Karpas-422 (cell line): ENCODE measurements around the gene HAPLN2. TPM values are rescaled to one million over a fixed set of nuclear protein-coding genes. Genes with fewer than 3 reads are reported as not detected.

Source experiments
- DNase-seq: peaks from one replicate; pipeline ENCODE4 v3.0.0-alpha.2; 2015
- H2AFZ ChIP-seq: fragments of 200-600 bp; sonication (generic); 2 replicates; pipeline ENCODE4 v1.6.1; 2014; ENCODE audit warnings: antibody characterized with exemption, low read length, mixed read lengths
- H3K27ac ChIP-seq: fragments of 200-600 bp; sonication (generic); 2 replicates; pipeline ENCODE4 v1.5.1; 2014; ENCODE audit warnings: mild to moderate bottlenecking, low read length, moderate library complexity
- H3K27me3 ChIP-seq: fragments of 200-600 bp; sonication (generic); 2 replicates; pipeline ENCODE4 v1.6.1; 2014; ENCODE audit warnings: low read length, mixed read lengths
- H3K36me3 ChIP-seq: fragments of 200-600 bp; sonication (generic); 2 replicates; pipeline ENCODE4 v1.6.1; 2014; ENCODE audit warnings: low read length, mixed read lengths; ENCODE audit not compliant: insufficient read depth
- H3K4me1 ChIP-seq: fragments of 200-600 bp; sonication (generic); 2 replicates; pipeline ENCODE4 v1.6.1; 2014; ENCODE audit warnings: mild to moderate bottlenecking, low read length, mixed read lengths
- H3K4me2 ChIP-seq: fragments of 200-600 bp; sonication (generic); 2 replicates; pipeline ENCODE4 v1.6.1; 2014; ENCODE audit warnings: low read length, low read depth, mild to moderate bottlenecking; ENCODE audit not compliant: poor library complexity, severe bottlenecking
- H3K4me3 ChIP-seq: fragments of 200-600 bp; sonication (generic); 2 replicates; pipeline ENCODE4 v1.5.1; 2014; ENCODE audit warnings: mild to moderate bottlenecking, antibody characterized with exemption, low read length, mixed read lengths
- H3K79me2 ChIP-seq: fragments of 200-600 bp; sonication (generic); 2 replicates; pipeline ENCODE4 v1.6.1; 2014; ENCODE audit warnings: mild to moderate bottlenecking, low read length, mixed read lengths
- H3K9ac ChIP-seq: fragments of 200-600 bp; sonication (generic); 2 replicates; pipeline ENCODE4 v1.6.0; 2014; ENCODE audit warnings: low read length
- H3K9me2 ChIP-seq: fragments of 200-600 bp; sonication (generic), shearing (Covaris generic); replicated peaks from 2 replicates; pipeline ENCODE4 v1.6.0; 2014; ENCODE audit warnings: mild to moderate bottlenecking, low read length, moderate library complexity; ENCODE audit not compliant: insufficient read depth
- H3K9me3 ChIP-seq: fragments of 300-700, 200-600 bp; sonication (generic); 2 replicates; pipeline ENCODE4 v1.6.1; 2014; ENCODE audit warnings: low read length, mixed read lengths
- H4K20me1 ChIP-seq: fragments of 200-600 bp; sonication (generic); 2 replicates; pipeline ENCODE4 v1.6.1; 2014; ENCODE audit warnings: mild to moderate bottlenecking, antibody characterized with exemption, low read length, low read depth; ENCODE audit not compliant: insufficient read depth
- total RNA-seq: library from RNA; depleted of rRNA; stranded (reverse); fragments of >200 nt; shearing (Covaris generic); gene quantifications from 2 replicates; pipeline ENCODE4 v1.2.3, GENCODE V29; 2014; ENCODE audit warnings: low replicate concordance

Gene HAPLN2
- total RNA-seq, 1 experiment from 2014 or later: not detected

GRCh38 chr1:156667968-156668709, 48.9 kb downstream of the HAPLN2 start:
- no peak overlapping the region for H3K4me3 ChIP-seq
- no peaks in the 10 kb centered on the region for H3K79me2 ChIP-seq
- no peak overlapping the region for H3K27ac ChIP-seq
- no peak overlapping the region for H3K9ac ChIP-seq
- H3K36me3 ChIP-seq: no peaks in the 10 kb centered on the region
- no peak for DNase-seq
- H3K9me2 ChIP-seq: no peaks in the 10 kb centered on the region
- H4K20me1 ChIP-seq: no peaks in the 10 kb centered on the region; the same call in 1 of the 2 replicates
- H2AFZ ChIP-seq: no peak overlapping the region
- H3K4me2 ChIP-seq: no peak overlapping the region
- H3K27me3 ChIP-seq: no peaks in the 10 kb centered on the region
- peaks cover 3% of the 10 kb centered on the region; the same call in 1 of the 2 replicates for H3K4me1 ChIP-seq
- no peaks in the 10 kb centered on the region for H3K9me3 ChIP-seq

- Histone ChIP-seq H3K36me3 (no peaks in the 10 kb centered on the region), H3K4me3 (no peak overlapping the region), H3K27ac (no peak overlapping the region), H3K4me1 (peaks cover 3% of the 10 kb centered on the region; the same call in 1 of the 2 replicates), H3K9me3 (no peaks in the 10 kb centered on the region), H3K9me2 (no peaks in the 10 kb centered on the region), H3K27me3 (no peaks in the 10 kb centered on the region), H2AFZ (no peak overlapping the region), H3K4me2 (no peak overlapping the region), H3K9ac (no peak overlapping the region), H3K79me2 (no peaks in the 10 kb centered on the region), H4K20me1 (peaks cover 3% of the 10 kb centered on the region; the same call in 1 of the 2 replicates)
- no peak for DNase-seq
Measured at GRCh38 chr1:156668801-156669637, 49.8 kb downstream of the HAPLN2 start.

- Histone ChIP-seq H3K4me2 (no peak overlapping the region), H4K20me1 (peaks cover 3% of the 10 kb centered on the region; the same call in 1 of the 2 replicates), H3K9me2 (no peaks in the 10 kb centered on the region), H3K27me3 (no peaks in the 10 kb centered on the region), H3K4me1 (peaks cover under 1% of the 10 kb centered on the region; the same call in 1 of the 2 replicates), H3K4me3 (no peak overlapping the region), H3K36me3 (no peaks in the 10 kb centered on the region), H2AFZ (no peak overlapping the region), H3K27ac (no peak overlapping the region), H3K9ac (no peak overlapping the region), H3K9me3 (no peaks in the 10 kb centered on the region), H3K79me2 (no peaks in the 10 kb centered on the region)
- no peak for DNase-seq
Measured at GRCh38 chr1:156669794-156670193, 50.6 kb downstream of the HAPLN2 start.

GRCh38 chr1:156670359-156670758, 51.1 kb downstream of the HAPLN2 start:
- no peaks in the 10 kb centered on the region for H3K27me3 ChIP-seq
- no peak overlapping the region for H2AFZ ChIP-seq
- no peaks in the 10 kb centered on the region for H3K36me3 ChIP-seq
- H3K4me2 ChIP-seq: no peak overlapping the region
- H3K4me1 ChIP-seq: no peaks in the 10 kb centered on the region
- no peaks in the 10 kb centered on the region for H3K9me2 ChIP-seq
- no peaks in the 10 kb centered on the region for H3K9me3 ChIP-seq
- no peak overlapping the region for H3K27ac ChIP-seq
- peaks cover 3% of the 10 kb centered on the region; the same call in 1 of the 2 replicates for H4K20me1 ChIP-seq
- no peak for DNase-seq
- H3K79me2 ChIP-seq: no peaks in the 10 kb centered on the region
- H3K9ac ChIP-seq: no peak overlapping the region
- H3K4me3 ChIP-seq: no peak overlapping the region

- no peak for DNase-seq
- H3K27ac ChIP-seq: no peak overlapping the region
- no peaks in the 10 kb centered on the region for H3K4me1 ChIP-seq
- H3K27me3 ChIP-seq: no peaks in the 10 kb centered on the region
- no peak overlapping the region for H2AFZ ChIP-seq
- H4K20me1 ChIP-seq: peaks cover 3% of the 10 kb centered on the region; the same call in 1 of the 2 replicates
- no peaks in the 10 kb centered on the region for H3K9me3 ChIP-seq
- H3K36me3 ChIP-seq: no peaks in the 10 kb centered on the region
- H3K4me3 ChIP-seq: no peak overlapping the region
- H3K9me2 ChIP-seq: no peaks in the 10 kb centered on the region
- H3K79me2 ChIP-seq: no peaks in the 10 kb centered on the region
- no peak overlapping the region for H3K9ac ChIP-seq
- H3K4me2 ChIP-seq: no peak overlapping the region
Measured at GRCh38 chr1:156670791-156671190, 51.6 kb downstream of the HAPLN2 start.

GRCh38 chr1:156671804-156672203, 52.6 kb downstream of the HAPLN2 start:
- Histone ChIP-seq H4K20me1 (peaks cover 3% of the 10 kb centered on the region; the same call in 1 of the 2 replicates), H3K27ac (no peak overlapping the region), H2AFZ (no peak overlapping the region), H3K9me2 (no peaks in the 10 kb centered on the region), H3K4me1 (no peaks in the 10 kb centered on the region), H3K79me2 (no peaks in the 10 kb centered on the region), H3K9me3 (no peaks in the 10 kb centered on the region), H3K27me3 (no peaks in the 10 kb centered on the region), H3K9ac (no peak overlapping the region), H3K4me2 (no peak overlapping the region), H3K36me3 (no peaks in the 10 kb centered on the region), H3K4me3 (no peak overlapping the region)
- DNase-seq: no peak

GRCh38 chr1:156673387-156674121, 54.3 kb downstream of the HAPLN2 start:
- Histone ChIP-seq H3K4me2 (no peak overlapping the region), H3K27ac (no peak overlapping the region), H3K4me1 (no peaks in the 10 kb centered on the region), H4K20me1 (peaks cover 3% of the 10 kb centered on the region; the same call in 1 of the 2 replicates), H3K4me3 (no peak overlapping the region), H3K9me2 (no peaks in the 10 kb centered on the region), H3K9me3 (no peaks in the 10 kb centered on the region), H3K9ac (no peak overlapping the region), H3K27me3 (no peaks in the 10 kb centered on the region), H2AFZ (no peak overlapping the region), H3K36me3 (no peaks in the 10 kb centered on the region), H3K79me2 (no peaks in the 10 kb centered on the region)
- no peak for DNase-seq
